Dendritic cell treated with granulocyte-macrophage colony-stimulating factor and Interleukin-4, amounts not matched to agents 40 ng/mL and 50 ng/mL, for 4 days (primary cell): ENCODE results near the gene TIMMDC1.
A peak's percentile ranks its signal among the peaks of the same experiment; 100 is the strongest.
"Not testable (repeated sequence)": the region's sequence is repeated elsewhere in the genome, so short reads cannot be mapped to it uniquely, and the experiment has no call there.

Experiments
- H3K27ac Mint-ChIP-seq: one replicate; pipeline ENCODE4 v1.8.0; 2022; ENCODE audit warnings: mild to moderate bottlenecking, mixed read lengths
- H3K27me3 Mint-ChIP-seq: one replicate; pipeline ENCODE4 v1.8.0; 2022; ENCODE audit warnings: mild to moderate bottlenecking, mixed read lengths
- H3K36me3 Mint-ChIP-seq: one replicate; pipeline ENCODE4 v1.8.0; 2022; ENCODE audit warnings: low read depth, mixed read lengths
- H3K4me1 Mint-ChIP-seq: one replicate; pipeline ENCODE4 v1.8.0; 2022; ENCODE audit warnings: low read depth, mixed read lengths
- H3K4me3 Mint-ChIP-seq: one replicate; pipeline ENCODE4 v1.8.0; 2022; ENCODE audit warnings: mild to moderate bottlenecking, moderate library complexity, mixed read lengths
- H3K9me3 Mint-ChIP-seq: one replicate; pipeline ENCODE4 v1.8.0; 2022; ENCODE audit warnings: mixed read lengths
- intact Hi-C: fragments of 100-400 bp; cut with micrococcal nuclease; formaldehyde crosslinking; loops from one replicate; pipeline ENCODE4 v1.15.0; 2022

Gene TIMMDC1

DNA sequence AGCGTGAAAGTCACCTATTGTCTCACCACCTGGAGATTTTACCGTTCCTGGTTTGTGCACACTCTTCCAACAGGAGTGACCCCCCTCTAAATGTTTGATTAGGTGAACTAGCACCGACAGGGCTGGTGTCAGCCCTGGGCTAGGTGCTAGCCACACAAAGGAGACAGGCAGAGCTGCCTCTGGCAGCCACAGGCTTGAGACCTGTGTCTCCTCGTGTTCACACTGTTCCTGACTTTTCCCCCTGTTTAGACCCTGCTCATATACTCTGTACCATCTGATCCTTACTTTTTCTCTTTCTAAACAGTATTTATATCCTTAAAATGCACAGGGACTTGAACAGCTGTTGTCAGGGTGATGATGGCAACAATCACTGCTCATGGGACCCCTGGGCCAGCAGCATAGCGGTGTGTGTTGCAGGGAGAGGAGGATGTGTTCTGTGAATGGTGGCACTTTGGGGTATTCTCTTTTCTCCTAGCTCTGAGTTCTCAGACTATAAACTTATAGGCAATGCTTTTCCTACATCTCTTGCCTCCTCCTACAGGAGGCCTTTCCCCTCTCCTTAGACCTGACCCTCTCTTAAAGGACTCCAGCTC lies 55.6 kb downstream of the TIMMDC1 start:
- intact Hi-C loops = no loop called here
- Mint-ChIP-seq H3K4me3 (peak overlapping the region; percentile 13), H3K4me1 (peaks cover 81% of the 10 kb centered on the region), H3K36me3 (peaks cover 78% of the 10 kb centered on the region), H3K27ac (peak overlapping the region; percentile 92), H3K9me3 (no peaks in the 10 kb centered on the region), H3K27me3 (no peaks in the 10 kb centered on the region)

- Mint-ChIP-seq H3K36me3 (peaks cover 66% of the 10 kb centered on the region), H3K4me1 (peaks cover 81% of the 10 kb centered on the region), H3K27me3 (no peaks in the 10 kb centered on the region), H3K27ac (peak overlapping the region; percentile 92), H3K9me3 (no peaks in the 10 kb centered on the region), H3K4me3 (peak overlapping the region; percentile 69)
- intact Hi-C loops = no loop called here
Observed at GRCh38 chr3:119555309-119555735, 57.0 kb downstream of the TIMMDC1 start.

- Mint-ChIP-seq H3K36me3 (peaks cover 60% of the 10 kb centered on the region), H3K4me1 (peaks cover 75% of the 10 kb centered on the region), H3K27me3 (no peaks in the 10 kb centered on the region), H3K4me3 (peak overlapping the region; percentile 62), H3K27ac (peak overlapping the region; percentile 92), H3K9me3 (no peaks in the 10 kb centered on the region)
- intact Hi-C loops = no loop called here
Observed at GRCh38 chr3:119555929-119556328, 57.6 kb downstream of the TIMMDC1 start.

GRCh38 chr3:119557192-119557876 lies 59.0 kb downstream of the TIMMDC1 start:
- Mint-ChIP-seq H3K4me1 (peaks cover 75% of the 10 kb centered on the region), H3K4me3 (peak overlapping the region; percentile 62), H3K27me3 (no peaks in the 10 kb centered on the region), H3K27ac (peak overlapping the region; percentile 92), H3K36me3 (peaks cover 46% of the 10 kb centered on the region), H3K9me3 (no peaks in the 10 kb centered on the region)
- intact Hi-C loops = no loop called here

DNA sequence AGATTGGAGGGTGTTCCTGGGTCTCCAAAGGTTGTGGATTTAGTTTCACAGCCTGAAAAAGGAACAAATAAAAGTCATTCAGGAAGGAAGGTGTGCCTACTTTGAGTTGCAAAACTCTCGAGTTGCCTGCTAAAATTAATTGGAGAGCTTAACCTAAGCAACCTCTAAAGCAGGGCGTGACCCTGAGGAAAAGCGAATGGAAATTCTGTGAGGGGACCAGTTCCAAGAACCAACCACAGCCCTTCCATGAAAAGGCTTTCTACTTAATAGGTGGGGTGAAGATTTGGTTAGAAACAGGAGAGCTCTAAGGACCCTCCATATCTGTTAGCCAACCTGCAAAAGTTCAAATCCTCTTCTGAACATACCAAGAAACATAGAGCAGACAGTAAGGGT lies 59.5 kb downstream of the TIMMDC1 start:
- H3K4me3 Mint-ChIP-seq = peak overlapping the region; percentile 62
- intact Hi-C loops = no loop called here
- H3K4me1 Mint-ChIP-seq = peaks cover 80% of the 10 kb centered on the region

DNA sequence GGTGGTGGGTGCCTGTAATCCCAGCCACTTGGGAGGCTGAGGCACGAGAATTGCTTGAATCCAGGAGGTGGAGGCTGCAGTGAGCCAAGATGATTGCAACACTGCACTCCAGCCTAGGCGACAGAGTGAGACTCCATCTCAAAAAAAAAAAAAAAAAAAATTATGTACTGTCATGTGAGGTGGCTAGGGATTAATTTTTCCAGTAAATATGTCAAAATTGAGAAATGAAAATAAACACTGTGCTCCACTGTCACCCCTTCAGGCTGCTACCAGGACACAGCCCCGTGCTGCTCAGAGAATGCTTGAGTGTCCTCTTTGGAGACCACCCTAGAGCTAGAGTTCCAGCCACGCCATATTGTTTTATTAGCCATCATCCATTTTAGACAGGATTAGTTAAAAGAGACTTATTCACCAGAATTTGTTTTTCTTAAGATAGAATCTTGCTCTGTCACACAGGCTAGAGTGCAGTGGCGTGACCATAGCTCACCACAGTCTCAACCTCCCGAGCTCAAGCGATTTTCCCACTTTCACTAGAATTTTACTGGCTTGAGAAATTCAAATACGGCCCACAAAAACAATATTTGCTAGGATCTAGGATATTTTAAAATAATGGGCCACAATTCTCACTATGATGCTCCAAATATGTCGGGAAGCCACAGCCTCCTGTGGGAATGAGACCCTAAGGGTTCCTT lies 60.4 kb downstream of the TIMMDC1 start:
- H3K36me3 Mint-ChIP-seq = peaks cover 31% of the 10 kb centered on the region
- intact Hi-C loops = no loop called here
- H3K4me1 Mint-ChIP-seq = peaks cover 78% of the 10 kb centered on the region
- no peaks in the 10 kb centered on the region for H3K27me3 Mint-ChIP-seq
- H3K27ac Mint-ChIP-seq = peak overlapping the region; percentile 92
- H3K9me3 Mint-ChIP-seq = no peaks in the 10 kb centered on the region
- peak overlapping the region; percentile 62 for H3K4me3 Mint-ChIP-seq

More for the DNA sequence above, 59.5 kb downstream of the TIMMDC1 start:
- Mint-ChIP-seq H3K36me3 (peaks cover 40% of the 10 kb centered on the region), H3K27me3 (no peaks in the 10 kb centered on the region), H3K27ac (peak overlapping the region; percentile 92), H3K9me3 (no peaks in the 10 kb centered on the region)

GRCh38 chr3:119559441-119559963 lies 61.2 kb downstream of the TIMMDC1 start, which contains the start of gene CD80:
CD80 (minus strand) TSS chr3:119559614; CDS start chr3:119557728, 1,886 bp downstream.
- no peaks in the 10 kb centered on the region for H3K9me3 Mint-ChIP-seq
- H3K4me1 Mint-ChIP-seq = peaks cover 71% of the 10 kb centered on the region
- peak within 1 kb of the TSS; percentile 62 for H3K4me3 Mint-ChIP-seq
- H3K36me3 Mint-ChIP-seq = peaks cover 24% of the 10 kb centered on the region
- H3K27me3 Mint-ChIP-seq = no peaks in the 10 kb centered on the region
- intact Hi-C loops = no loop called here
- H3K27ac Mint-ChIP-seq = peak within 1 kb of the TSS; percentile 92

DNA sequence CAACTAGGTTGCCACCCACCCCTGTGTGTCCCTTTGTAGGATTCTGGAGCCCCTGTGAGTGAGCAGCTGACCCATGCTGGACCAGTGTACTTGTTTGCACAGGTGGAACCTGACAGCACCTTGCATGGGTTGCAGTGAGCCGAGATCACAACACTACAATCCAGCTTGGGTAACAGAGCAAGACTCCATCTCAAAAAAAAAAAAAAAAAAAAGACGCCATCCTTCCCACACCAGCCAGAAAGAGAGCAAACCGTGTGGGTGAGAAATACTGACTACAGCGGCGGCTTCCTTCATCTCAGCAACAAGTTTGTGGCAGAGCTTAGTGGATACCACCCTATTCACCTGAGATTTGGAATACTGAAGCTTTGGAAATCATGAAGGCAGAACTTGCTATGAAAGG lies 61.8 kb downstream of the TIMMDC1 start:
- intact Hi-C loops = no loop called here
- Mint-ChIP-seq H3K27me3 (no peaks in the 10 kb centered on the region), H3K4me1 (peaks cover 65% of the 10 kb centered on the region), H3K36me3 (peaks cover 24% of the 10 kb centered on the region), H3K27ac (peak overlapping the region; percentile 92), H3K9me3 (no peaks in the 10 kb centered on the region), H3K4me3 (no peak overlapping the region)

DNA sequence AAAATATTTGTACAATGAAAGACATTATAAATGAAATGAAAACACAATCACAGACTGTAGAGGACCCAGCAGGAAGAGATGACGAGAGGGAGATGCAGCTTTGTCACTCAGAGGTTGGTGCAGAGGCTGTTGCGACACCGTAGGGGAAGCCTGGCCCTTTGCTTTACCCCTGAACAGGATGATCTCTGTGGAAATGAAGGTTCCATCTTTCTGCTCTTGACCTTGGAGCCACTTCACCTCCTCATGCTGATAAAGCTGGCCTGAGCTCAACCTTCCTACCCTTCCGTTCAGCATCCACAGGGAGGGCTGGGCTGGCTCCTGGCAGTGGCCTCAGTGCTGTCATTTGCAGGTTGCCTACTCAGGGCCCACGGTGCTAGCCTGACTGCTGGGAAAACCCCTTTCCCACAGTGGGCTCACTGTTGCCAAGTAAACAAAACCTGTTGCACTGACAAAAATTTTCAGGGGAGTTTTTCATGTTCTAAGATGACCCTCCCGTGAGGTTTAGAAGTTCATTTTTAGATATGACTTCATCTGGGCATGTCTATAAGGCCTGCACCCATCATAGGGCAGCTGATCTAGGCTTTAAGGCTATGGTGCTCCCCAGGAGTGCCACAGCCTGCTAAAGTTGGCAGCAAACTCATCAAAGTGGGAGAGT lies 64.1 kb downstream of the TIMMDC1 start:
- intact Hi-C loops = no loop called here
- Mint-ChIP-seq H3K4me1 (peaks cover 50% of the 10 kb centered on the region), H3K36me3 (peaks cover 4% of the 10 kb centered on the region), H3K4me3 (no peak overlapping the region), H3K27ac (peak overlapping the region; percentile 70), H3K27me3 (no peaks in the 10 kb centered on the region), H3K9me3 (no peaks in the 10 kb centered on the region)

DNA sequence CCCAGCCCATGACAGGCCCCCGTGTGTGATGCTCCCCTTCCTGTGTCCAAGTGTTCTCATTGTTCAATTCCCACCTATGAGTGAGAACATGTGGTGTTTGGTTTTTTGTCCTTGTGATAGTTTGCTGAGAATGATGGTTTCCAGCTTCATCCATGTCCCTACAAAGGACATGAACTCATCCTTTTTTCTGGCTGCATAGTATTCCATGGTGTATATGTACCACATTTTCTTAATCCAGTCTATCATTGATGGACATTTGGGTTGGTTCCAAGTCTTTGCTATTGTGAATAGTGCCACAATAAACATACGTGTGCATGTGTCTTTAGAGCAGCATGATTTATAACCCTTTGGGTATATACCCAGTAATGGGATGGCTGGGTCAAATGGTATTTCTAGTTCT lies 65.0 kb downstream of the TIMMDC1 start:
- H3K36me3 Mint-ChIP-seq, H3K9me3 Mint-ChIP-seq, H3K27ac Mint-ChIP-seq, intact Hi-C loops, H3K4me3 Mint-ChIP-seq, H3K27me3 Mint-ChIP-seq: not testable (repeated sequence)
- peaks cover 42% of the 10 kb centered on the region for H3K4me1 Mint-ChIP-seq

DNA sequence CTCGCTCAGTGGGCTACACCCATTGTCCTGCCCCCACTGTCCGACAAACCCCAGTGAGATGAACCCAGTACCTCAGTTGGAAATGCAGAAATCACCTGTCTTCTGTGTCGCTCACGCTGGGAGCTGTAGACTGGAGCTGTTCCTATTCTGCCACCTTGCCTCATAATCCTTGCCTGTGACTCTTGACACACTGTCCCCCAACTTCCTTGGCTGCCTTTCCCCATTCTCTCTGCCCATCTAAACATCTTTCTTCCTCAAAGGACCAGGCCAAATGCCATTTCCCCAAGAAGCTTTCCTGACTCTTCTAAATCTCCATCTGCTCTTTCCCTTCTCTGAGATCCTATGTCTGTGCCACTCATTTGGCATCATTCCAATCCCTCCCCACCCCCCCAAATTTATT lies 70.8 kb downstream of the TIMMDC1 start:
- no peak overlapping the region for H3K4me3 Mint-ChIP-seq
- intact Hi-C loops = no loop called here
- H3K27me3 Mint-ChIP-seq = no peaks in the 10 kb centered on the region
- H3K4me1 Mint-ChIP-seq = peaks cover 45% of the 10 kb centered on the region
- H3K36me3 Mint-ChIP-seq = no peaks in the 10 kb centered on the region
- H3K9me3 Mint-ChIP-seq = no peaks in the 10 kb centered on the region
- H3K27ac Mint-ChIP-seq = peak overlapping the region; percentile 91

GRCh38 chr3:119570229-119570628 lies 71.9 kb downstream of the TIMMDC1 start:
- Mint-ChIP-seq H3K27ac (peak overlapping the region; percentile 91), H3K4me3 (peak overlapping the region; percentile 39), H3K36me3 (no peaks in the 10 kb centered on the region), H3K27me3 (no peaks in the 10 kb centered on the region), H3K4me1 (peaks cover 45% of the 10 kb centered on the region), H3K9me3 (no peaks in the 10 kb centered on the region)
- intact Hi-C loops = loop anchor here (1.0 to 2.0 kb wide), 2 partner anchors 9 to 17 kb away; partner anchors contain the start of gene ADPRH

- no peak overlapping the region for H3K4me3 Mint-ChIP-seq
- no peaks in the 10 kb centered on the region for H3K27me3 Mint-ChIP-seq
- peaks cover 42% of the 10 kb centered on the region for H3K4me1 Mint-ChIP-seq
- intact Hi-C loops = loop anchor here (2.0 kb wide), 1 partner anchor 16 kb away; no protein-coding TSS in a partner anchor
- peak overlapping the region; percentile 91 for H3K27ac Mint-ChIP-seq
- H3K9me3 Mint-ChIP-seq = no peaks in the 10 kb centered on the region
- H3K36me3 Mint-ChIP-seq = no peaks in the 10 kb centered on the region
Observed at GRCh38 chr3:119571230-119571629, 72.9 kb downstream of the TIMMDC1 start.
